Measurements from ENCODE around the gene TMEM245.

DNA sequence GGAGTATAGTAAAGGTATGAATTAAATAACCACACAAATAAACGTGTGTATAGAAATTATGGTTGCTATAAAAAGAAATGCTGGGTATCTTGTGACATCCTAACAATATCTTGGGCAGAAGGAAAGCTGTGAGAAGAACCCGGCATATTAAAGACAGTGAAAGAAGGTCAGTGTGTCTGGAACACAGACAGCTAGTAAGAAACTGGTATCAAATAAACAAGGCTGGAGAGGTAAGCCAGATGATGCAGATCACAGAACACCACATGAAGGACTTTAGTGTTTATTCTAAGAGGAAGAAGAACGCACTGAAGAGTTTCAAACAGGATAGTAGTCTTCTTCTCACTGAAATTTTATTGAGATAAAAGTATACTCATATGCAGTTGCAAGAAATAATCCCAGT, 24.4 kb downstream of the TMEM245 start:
- TF ChIP-seq, protein P1, sequence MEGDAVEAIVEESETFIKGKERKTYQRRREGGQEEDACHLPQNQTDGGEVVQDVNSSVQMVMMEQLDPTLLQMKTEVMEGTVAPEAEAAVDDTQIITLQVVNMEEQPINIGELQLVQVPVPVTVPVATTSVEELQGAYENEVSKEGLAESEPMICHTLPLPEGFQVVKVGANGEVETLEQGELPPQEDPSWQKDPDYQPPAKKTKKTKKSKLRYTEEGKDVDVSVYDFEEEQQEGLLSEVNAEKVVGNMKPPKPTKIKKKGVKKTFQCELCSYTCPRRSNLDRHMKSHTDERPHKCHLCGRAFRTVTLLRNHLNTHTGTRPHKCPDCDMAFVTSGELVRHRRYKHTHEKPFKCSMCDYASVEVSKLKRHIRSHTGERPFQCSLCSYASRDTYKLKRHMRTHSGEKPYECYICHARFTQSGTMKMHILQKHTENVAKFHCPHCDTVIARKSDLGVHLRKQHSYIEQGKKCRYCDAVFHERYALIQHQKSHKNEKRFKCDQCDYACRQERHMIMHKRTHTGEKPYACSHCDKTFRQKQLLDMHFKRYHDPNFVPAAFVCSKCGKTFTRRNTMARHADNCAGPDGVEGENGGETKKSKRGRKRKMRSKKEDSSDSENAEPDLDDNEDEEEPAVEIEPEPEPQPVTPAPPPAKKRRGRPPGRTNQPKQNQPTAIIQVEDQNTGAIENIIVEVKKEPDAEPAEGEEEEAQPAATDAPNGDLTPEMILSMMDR (conservative IDR thresholded peaks at IDR 0.05), result no peak
- no peak for TF ChIP-seq EZH2 (IDR thresholded peaks at IDR 0.05; ENCODE audit: low read depth)

All from PC-9 (cell line).